ENCODE measurements around the gene SFXN1.

GRCh38 chr5:175464942-175465233, 13.5 kb upstream of the SFXN1 start:
- TF ChIP-seq, protein P1, sequence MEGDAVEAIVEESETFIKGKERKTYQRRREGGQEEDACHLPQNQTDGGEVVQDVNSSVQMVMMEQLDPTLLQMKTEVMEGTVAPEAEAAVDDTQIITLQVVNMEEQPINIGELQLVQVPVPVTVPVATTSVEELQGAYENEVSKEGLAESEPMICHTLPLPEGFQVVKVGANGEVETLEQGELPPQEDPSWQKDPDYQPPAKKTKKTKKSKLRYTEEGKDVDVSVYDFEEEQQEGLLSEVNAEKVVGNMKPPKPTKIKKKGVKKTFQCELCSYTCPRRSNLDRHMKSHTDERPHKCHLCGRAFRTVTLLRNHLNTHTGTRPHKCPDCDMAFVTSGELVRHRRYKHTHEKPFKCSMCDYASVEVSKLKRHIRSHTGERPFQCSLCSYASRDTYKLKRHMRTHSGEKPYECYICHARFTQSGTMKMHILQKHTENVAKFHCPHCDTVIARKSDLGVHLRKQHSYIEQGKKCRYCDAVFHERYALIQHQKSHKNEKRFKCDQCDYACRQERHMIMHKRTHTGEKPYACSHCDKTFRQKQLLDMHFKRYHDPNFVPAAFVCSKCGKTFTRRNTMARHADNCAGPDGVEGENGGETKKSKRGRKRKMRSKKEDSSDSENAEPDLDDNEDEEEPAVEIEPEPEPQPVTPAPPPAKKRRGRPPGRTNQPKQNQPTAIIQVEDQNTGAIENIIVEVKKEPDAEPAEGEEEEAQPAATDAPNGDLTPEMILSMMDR (conservative IDR thresholded peaks at IDR 0.05; ENCODE audit: low read length) = no peak
- TF ChIP-seq EZH2phosphoT487 (IDR thresholded peaks at IDR 0.05; ENCODE audit: borderline replicate concordance) = no peak

Measured in Loucy (cell line).